Uterus (tissue), 4 donors: Measurements from ENCODE around the gene SGCA. TPM values are rescaled to one million over a fixed set of nuclear protein-coding genes. Genes with fewer than 3 reads are reported as not detected.

Experiments
- DNase-seq, 2 donors: peaks; one replicate each; pipeline ENCODE4 v3.0.0-alpha.2; 2019 to 2020
- H3K27ac ChIP-seq, 2 donors: fragments of 200-600 bp; sonication (generic); 1 replicate in 1 of 2; 2 replicates in 1 of 2; pipeline ENCODE4 v1.5.1; 2016 to 2018
- H3K27me3 ChIP-seq, 2 donors: fragments of 200-600 bp; sonication (generic); one replicate each; pipeline ENCODE4 v1.5.1; 2018 to 2019; ENCODE audit warnings: control low read depth in 1 of 2
- H3K36me3 ChIP-seq, 2 donors: fragments of 200-600 bp; sonication (generic); one replicate each; pipeline ENCODE4 v1.5.1; 2019; ENCODE audit warnings: control low read depth in 1 of 2
- H3K4me1 ChIP-seq, 2 donors: fragments of 200-600 bp; sonication (generic); one replicate each; pipeline ENCODE4 v1.5.1; 2018 to 2019; ENCODE audit warnings: control low read depth in 1 of 2
- H3K4me3 ChIP-seq, 2 donors: fragments of 200-600 bp; sonication (generic); 1 replicate in 1 of 2; 2 replicates in 1 of 2; pipeline ENCODE4 v1.5.1; 2018 to 2019; ENCODE audit warnings: mild to moderate bottlenecking in 1 of 2
- H3K9me3 ChIP-seq, 2 donors: fragments of 200-600 bp; sonication (generic); one replicate each; pipeline ENCODE4 v1.5.1; 2019; ENCODE audit warnings: control low read depth in 1 of 2
- CTCF ChIP-seq, 4 experiments: fragments of 200-600 bp in 2 of 4; fragments of 450-650 bp in 2 of 4; sonication (generic) in 2 of 4; IDR thresholded peaks; one replicate each; pipeline ENCODE4 v1.5.1; 2016 to 2019; ENCODE audit warnings: antibody characterized with exemption in 4 of 4, mild to moderate bottlenecking in 2 of 4, moderate library complexity in 1 of 4
- POLR2A ChIP-seq, 2 donors: fragments of 450-650 bp; IDR thresholded peaks; one replicate each; pipeline ENCODE4 v1.6.1; 2016; ENCODE audit warnings: antibody characterized with exemption in 2 of 2, mild to moderate bottlenecking in 1 of 2, moderate library complexity in 1 of 2
- intact Hi-C: fragments of 100-400 bp; cut with DNase I; formaldehyde crosslinking; loops from one replicate; pipeline ENCODE4 v1.15.1; 2023; ENCODE audit warnings: low total_unique reads
- total RNA-seq, 4 donors: library from RNA; depleted of rRNA in 3 of 4; stranded (reverse); fragments of >200 nt in 3 of 4; gene quantifications; one replicate each; pipeline versions ENCODE4 v1.1.0 to v1.2.4, GENCODE V29; 2014 to 2023
- donor health status: DM: yes; HTN: yes; CAD: no.

The SGCA gene
- total RNA-seq, 4 donors from 2014 or later = 0.90 to 119 (median 19.6) TPM; not detected in 1

- H3K36me3 ChIP-seq = no peaks in the 10 kb centered on the region
- no peak for DNase-seq
- H3K27ac ChIP-seq = peak overlapping the region; percentile 82 to 96
- no peaks in the 10 kb centered on the region for H3K9me3 ChIP-seq
- peaks cover 0 to 24% of the 10 kb centered on the region in 2 donors for H3K4me1 ChIP-seq
- no peak for TF ChIP-seq CTCF (IDR thresholded peaks at IDR 0.05)
- TF ChIP-seq POLR2A (IDR thresholded peaks at IDR 0.05) = no peak
- no peak overlapping the region for H3K4me3 ChIP-seq
- intact Hi-C loops = no loop called here
- no peaks in the 10 kb centered on the region for H3K27me3 ChIP-seq
Measured at GRCh38 chr17:50191359-50192143, 25.7 kb downstream of the SGCA start.

DNA sequence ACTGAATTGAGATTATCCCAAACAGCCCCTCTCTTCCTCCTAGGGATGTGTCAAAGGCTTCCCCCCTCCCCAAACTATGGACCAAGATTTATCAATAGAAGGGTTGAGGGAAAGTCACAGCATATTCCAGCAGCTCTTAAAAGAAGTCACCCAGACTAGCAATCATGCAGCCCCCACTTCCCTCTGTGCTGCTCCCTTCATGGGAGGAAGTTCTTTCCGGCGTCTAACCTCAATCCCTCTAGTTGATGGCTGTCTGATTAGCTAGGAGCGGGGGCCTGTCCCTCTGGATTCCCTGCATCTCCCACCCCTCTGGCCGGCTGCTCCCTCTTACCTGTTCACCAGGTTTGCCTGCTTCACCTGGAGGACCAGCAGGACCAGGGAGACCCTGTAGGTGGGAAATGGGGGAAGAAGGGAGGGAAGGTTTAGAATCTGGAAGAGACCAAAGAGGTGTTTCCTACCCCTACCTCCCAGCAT lies 26.4 kb downstream of the SGCA start:
- Histone ChIP-seq H3K9me3 (no peaks in the 10 kb centered on the region), H3K4me1 (peaks cover 0 to 29% of the 10 kb centered on the region in 2 donors), H3K27me3 (no peaks in the 10 kb centered on the region), H3K27ac (peak overlapping the region; percentile 82 to 96), H3K36me3 (no peaks in the 10 kb centered on the region), H3K4me3 (no peak overlapping the region)
- TF ChIP-seq POLR2A (IDR thresholded peaks at IDR 0.05) (no peak), CTCF (IDR thresholded peaks at IDR 0.05) (no peak)
- DNase-seq = no peak
- intact Hi-C loops = no loop called here

DNA sequence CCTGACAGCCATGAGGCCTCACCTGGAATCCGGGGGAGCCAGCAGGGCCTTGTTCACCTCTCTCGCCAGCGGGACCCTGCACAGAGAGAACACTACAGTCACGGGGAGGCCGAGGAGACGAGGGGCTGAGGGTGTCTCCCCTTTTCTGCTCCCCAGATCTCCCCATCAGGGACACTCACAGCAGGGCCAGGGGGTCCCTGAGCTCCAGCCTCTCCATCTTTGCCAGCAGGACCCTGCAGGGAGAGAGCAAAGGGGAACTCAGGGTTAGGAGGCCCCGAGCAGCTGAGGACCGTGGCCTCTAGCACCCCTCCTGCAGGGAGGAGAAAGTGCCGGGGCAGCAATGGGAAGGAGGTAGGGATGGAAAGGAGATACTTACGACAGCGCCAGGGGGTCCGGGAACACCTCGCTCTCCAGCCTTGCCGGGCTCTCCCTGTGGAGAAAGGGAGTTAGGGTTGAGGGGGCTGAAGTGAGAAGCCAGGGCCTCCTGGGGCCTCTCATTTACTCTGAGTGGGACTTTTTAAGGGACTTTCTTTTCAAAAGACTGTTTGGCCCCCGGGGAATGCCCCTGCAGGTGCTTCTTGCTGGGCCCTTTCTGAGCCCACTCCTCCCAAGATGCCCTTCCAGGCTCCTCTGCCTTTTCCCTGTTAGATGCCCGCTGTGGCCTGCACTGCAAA lies 26.9 kb downstream of the SGCA start:
- Histone ChIP-seq H3K9me3 (no peaks in the 10 kb centered on the region), H3K4me1 (peaks cover 0 to 32% of the 10 kb centered on the region in 2 donors), H3K36me3 (no peaks in the 10 kb centered on the region), H3K27ac (peak overlapping the region; percentile 82 to 96), H3K4me3 (no peak overlapping the region), H3K27me3 (no peaks in the 10 kb centered on the region)
- DNase-seq = no peak
- intact Hi-C loops = no loop called here
- TF ChIP-seq CTCF (IDR thresholded peaks at IDR 0.05) (no peak), POLR2A (IDR thresholded peaks at IDR 0.05) (no peak)

DNA sequence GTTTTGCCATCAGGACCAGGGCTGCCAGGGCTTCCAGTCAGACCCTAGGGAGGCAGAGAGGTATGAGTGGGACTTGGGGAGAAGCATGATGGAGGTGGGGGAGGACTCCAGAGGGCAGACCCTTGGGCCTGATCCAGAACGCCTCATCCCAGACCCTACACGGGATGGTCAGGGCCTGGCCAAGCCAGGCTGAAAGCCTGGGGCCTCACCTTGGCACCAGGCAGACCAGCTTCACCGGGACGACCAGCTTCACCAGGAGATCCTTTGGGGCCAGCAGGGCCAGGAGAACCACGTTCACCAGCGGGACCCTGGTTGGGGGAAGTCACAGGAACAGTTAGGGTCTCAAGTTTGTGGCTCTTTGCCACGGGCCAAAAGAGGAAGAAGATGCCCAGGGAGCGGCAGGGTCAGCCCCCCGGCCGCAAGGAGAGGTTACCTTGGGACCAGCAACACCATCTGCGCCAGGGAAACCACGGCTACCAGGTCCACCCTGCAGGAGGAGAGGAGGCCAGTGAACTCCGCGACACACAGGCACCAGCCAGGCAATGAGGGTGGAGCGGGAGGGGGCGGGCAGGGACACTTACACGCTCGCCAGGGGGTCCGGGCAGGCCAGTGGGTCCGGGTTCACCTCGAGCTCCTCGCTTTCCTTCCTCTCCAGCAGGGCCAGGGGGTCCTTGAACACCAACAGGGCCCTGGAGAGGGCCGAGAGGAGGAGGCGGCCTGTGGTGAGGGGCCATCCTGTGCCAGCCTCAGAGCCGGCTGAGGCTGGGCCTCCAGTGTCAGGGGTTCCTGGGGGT lies 28.5 kb downstream of the SGCA start:
- H3K4me3 ChIP-seq = no peak overlapping the region
- intact Hi-C loops = no loop called here
- H3K36me3 ChIP-seq = no peaks in the 10 kb centered on the region
- no peaks in the 10 kb centered on the region for H3K27me3 ChIP-seq
- no peaks in the 10 kb centered on the region for H3K9me3 ChIP-seq
- peak overlapping the region; percentile 83 to 96 for H3K27ac ChIP-seq
- DNase-seq = no peak
- no peak for TF ChIP-seq POLR2A (IDR thresholded peaks at IDR 0.05)
- peaks cover 8 to 35% of the 10 kb centered on the region in 2 donors for H3K4me1 ChIP-seq

DNA sequence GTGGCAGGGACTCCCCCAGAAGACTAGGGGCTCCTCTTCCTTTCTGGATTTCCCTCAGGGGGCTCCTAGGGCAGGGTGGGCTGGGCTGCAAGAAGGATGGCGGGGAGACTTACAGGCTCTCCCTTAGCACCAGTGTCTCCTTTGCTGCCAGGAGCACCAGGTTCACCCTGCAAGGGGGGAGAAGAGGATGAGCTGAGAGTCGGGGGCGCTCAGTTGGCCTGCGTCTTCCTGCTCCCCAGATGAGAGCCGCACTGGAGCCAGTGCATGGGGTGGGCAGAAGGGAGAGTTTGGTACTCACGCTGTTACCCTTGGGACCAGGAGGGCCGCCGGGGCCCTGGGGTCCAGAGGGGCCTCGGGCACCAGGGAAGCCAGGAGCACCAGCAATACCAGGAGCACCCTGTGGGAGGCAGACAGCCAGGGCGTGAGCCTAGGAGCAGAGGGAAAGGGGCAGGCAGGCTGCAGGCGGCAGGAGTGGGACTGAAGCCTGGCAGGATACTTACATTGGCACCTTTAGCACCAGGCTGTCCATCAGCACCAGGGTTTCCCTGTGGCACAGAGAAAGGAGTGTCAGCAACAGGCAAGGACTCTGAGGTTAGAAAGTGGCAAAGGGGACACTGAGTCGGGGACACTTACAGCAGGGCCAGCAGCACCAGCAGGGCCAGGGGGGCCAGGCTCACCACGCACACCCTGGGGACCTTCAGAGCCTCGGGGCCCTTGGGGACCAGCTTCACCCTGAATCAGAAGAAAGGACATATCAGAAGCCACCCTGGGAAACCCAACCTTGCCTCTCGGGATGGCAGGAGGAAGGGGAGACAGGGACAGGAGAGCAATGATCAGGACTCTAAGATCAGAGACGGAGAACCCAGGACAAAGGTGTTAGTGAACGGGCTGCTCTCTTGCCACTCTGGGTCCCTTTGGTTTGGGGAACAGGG lies 29.4 kb downstream of the SGCA start:
- Histone ChIP-seq H3K4me1 (peaks cover 8 to 28% of the 10 kb centered on the region in 2 donors), H3K27me3 (no peaks in the 10 kb centered on the region), H3K4me3 (no peak overlapping the region), H3K36me3 (no peaks in the 10 kb centered on the region), H3K27ac (peak overlapping the region; percentile 83 to 96), H3K9me3 (no peaks in the 10 kb centered on the region)
- intact Hi-C loops = no loop called here
- TF ChIP-seq POLR2A (IDR thresholded peaks at IDR 0.05) (no peak), CTCF (IDR thresholded peaks at IDR 0.05) (no peak)
- no peak for DNase-seq
